GM19351 (cell line): ENCODE results near the gene PDGFA.

Source experiments
- ATAC-seq: cut with Tn5 transposase; IDR thresholded peaks from one replicate; pipeline ENCODE4 v1.9.1; 2021; ENCODE audit warnings: mild to moderate bottlenecking, moderate library complexity; ENCODE audit not compliant: unreplicated experiment

Gene PDGFA

DNA sequence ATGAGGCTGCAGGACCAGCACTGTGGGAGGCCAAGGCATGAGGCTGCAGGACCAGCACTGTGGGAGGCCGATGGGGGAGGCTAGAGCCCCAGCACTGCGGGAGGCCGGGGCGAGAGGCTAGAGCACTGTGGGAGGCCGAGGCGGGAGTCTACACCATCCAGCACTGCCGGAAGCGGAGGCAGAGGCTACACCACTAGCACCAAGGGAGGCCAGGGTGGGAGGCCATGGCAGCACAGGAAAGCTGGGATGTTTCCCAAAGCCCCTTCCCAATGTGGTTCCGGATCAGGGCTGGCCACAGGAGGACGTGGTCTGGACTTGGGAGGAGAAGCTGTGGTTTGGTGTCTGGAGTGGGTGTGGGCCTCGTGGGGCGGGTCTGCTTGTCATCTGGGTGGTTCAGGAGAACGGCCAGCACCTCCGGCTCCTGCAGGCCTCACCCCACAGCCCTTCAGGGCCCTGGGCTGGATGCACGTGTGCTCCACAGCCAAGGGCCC, 43.6 kb downstream of the PDGFA start:
- ATAC-seq: no peak

DNA sequence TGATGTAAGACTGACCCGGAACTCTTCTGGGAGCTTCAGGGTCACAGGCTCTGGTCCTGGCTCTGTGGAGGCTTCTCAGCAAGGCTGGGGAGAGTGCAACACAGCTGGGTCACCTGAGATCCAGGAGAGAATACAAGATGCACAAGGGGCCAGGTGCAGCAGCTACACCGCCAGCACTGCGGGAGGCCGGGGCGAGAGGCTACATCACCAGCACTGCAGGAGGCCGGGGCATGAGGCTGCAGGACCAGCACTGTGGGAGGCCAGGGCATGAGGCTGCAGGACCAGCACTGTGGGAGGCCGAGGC, 44.3 kb downstream of the PDGFA start:
- no peak for ATAC-seq

DNA sequence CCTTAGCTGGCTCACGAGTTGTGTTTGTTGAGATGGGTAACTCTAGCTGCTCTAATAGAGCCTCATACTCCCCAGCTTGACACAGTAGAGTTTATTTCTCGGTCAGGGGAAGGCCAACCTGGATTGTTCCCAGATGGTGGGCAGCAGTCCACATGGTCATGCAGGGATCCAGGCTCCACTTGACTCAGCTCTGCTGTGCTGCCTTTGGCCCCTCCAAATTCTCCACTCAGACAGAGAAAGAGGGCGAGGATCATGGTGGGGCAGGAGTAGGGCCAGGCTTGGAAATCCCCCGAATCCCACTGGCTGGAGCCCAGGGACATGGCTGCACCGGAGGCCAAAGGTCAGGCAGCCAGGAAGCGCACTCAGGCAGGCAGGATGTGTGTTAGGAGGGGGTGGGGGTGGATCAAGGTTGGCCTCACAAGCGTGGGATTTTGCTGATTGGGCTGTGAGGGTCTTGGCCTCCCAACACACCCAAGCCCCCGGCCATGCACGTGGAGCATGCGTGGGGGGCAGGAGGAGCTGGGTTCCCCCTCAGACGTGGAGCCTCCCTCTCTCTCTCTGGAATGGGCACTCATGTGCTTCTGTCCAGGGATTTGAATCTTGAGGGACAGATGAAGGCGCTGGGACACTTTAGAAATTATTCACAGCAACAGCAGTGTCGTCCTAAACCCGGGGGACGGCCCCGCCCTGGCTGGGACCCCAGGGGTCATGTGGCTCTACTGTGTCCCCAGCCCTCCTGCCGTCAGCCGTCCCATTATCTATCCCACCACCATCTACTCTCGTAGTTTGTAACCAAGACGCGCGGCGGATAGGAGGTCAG, 44.8 kb downstream of the PDGFA start:
- no peak for ATAC-seq

DNA sequence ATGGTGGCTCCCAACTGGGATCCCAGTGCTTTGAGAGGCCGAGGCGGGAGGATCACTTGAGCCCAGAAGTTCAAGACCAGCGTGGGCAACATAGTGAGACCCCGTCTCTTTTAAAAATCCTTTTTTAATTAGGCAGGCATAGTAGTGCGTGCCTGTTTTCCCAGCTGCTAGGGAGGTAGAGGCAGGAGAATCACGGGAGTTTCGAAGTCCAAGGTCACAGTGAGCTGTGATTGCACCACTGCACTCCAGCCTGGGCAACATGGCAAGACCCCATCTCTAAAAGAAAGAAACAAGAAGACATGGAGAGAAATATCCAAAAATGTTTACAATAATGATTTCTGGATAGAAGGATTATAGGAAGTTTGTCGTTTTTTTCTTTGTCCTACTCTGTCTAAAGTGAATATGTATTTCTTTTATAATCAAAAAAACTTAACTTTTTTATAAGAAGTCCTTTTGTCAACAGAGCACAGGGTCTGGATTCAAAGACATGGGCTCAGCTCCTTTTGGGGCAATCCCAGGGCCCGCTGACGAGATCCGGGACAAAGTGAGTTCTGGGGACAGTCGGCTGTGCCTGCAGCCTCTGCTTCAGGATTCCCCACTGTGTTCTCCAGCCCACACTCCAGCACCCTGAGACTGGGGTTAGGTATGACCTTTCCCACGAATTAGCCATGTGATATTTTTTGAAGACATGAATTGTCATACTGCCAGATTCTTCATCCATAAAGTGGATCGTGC, 45.6 kb downstream of the PDGFA start:
- ATAC-seq: no peak

DNA sequence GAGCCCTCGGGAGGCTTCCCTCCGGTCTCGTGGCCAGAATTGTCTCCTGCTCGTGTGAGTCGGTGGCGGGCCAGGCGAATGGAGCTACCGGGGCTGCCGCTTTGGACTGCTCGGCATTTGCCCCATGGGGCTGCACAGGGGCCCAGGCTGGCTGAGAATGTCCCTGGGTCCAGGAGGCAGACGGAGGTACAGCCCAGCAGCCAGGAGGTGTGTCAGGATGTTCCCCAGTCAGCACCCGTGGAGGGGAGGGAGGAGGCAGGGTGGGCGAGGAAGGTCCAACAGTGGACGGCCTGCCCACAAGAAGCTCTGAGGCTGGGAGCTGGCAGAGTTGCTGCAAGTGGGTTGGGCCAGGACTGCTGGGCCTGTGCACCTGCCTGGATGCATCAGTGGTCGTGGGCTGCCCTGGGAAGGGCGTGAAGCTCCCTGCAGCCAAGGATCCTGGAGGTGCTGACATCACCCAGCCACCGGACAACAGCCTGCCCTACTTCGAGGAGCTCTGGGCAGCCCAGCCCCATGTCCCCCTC, 46.4 kb downstream of the PDGFA start:
- ATAC-seq: no peak

DNA sequence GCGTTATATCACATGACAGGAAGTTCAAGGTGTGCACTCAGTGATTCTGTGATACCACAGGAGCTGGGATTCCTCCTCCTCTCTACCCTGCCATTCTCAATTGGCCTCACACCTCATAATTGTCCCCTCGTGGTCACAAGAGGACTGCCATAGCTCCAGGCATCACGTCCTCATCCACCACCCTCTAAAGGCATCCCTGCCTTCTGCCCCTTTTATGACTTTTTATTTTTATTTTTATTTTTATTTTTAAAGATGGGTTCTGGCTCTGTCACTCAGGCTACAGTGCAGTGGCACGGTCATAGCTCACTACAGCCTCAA, 47.0 kb downstream of the PDGFA start:
- ATAC-seq: no peak

DNA sequence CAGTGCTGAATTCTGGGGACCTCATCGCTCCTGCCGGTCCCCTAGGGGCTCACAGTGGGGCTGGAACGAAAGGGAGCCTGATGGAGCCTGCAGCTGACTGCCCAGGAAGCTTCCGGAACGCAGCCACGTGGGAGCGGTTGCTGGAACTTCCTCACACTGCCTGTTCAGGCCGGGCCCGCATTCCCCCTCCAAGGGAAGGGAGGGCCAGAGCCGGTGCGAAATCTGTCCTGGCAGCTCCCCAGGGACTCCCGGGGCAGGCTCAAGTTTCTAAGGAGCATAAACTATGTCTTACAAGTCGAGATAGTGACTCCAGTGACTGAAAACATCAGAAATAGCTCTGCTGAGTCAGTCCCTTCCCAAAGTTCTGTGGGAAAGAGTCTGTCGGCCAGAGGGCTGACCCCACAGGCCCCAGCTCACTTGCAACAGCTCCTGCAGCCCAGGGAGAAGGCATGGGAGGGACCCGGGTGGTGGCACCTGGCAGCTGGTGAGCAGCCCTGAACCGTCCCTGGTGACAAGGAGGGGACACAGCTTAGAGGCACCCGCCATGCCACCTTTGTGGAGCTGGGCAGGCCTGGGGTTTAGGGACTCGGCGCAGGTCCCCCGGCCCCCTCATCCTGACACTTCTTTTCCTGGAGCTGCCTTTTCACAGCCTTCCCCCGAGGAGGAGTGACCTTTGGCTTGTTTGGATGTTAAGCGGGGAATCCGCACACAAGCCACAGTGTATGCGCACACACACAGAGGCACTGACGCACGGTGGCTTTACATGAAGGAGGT, 47.6 kb downstream of the PDGFA start:
- ATAC-seq: no peak

DNA sequence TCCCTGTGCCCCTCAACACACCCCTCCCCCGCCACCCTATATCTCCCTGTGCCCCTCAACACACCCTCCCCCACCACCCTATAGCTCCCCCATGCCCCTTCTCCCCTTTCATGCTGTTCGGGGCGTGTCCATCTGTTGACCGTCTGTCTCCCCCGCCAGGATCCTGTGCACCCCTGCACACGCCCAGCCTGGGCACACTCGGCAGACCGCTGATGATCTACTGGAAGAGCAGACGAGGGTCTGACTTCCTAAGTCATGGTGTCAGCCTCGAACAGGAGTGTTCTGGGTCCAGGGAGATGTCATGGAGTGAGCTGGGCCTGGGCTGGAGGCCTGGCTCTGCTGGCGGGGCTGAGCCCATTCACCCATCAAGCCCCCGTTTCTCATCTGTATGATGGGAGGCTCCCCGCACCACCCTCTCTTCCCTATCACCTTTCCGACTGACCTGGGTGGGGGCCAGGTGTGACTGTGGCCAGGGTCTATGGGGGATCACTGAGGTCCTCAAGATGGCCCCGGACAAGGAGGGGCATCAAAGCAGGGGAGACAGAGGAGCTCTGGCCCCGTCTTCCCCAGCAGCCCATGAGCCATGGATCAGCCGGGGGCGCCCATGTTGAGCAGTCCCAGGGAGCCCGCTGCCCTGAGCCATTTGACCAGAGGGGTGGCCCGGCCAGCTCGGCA, 48.3 kb downstream of the PDGFA start:
- no peak for ATAC-seq

DNA sequence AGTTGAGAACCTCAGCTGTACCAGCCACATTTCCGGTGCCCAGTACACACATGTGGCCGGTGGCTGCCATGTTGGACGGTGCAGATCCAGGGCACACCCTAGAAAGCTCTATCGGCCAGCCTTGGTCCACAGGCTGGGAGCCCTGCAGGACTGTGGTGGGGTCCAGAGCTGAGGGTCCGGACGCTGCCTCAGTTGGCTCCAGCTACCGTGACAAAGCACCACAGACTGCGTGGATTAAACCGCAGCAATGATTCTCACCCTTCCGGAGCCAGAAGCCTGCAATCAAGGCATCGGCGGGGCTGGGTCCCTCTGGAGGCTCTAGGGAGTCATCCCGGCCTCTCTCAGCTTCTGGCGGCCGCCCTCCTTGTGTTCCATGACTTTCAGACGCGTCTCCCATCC, 50.1 kb downstream of the PDGFA start:
- no peak for ATAC-seq

DNA sequence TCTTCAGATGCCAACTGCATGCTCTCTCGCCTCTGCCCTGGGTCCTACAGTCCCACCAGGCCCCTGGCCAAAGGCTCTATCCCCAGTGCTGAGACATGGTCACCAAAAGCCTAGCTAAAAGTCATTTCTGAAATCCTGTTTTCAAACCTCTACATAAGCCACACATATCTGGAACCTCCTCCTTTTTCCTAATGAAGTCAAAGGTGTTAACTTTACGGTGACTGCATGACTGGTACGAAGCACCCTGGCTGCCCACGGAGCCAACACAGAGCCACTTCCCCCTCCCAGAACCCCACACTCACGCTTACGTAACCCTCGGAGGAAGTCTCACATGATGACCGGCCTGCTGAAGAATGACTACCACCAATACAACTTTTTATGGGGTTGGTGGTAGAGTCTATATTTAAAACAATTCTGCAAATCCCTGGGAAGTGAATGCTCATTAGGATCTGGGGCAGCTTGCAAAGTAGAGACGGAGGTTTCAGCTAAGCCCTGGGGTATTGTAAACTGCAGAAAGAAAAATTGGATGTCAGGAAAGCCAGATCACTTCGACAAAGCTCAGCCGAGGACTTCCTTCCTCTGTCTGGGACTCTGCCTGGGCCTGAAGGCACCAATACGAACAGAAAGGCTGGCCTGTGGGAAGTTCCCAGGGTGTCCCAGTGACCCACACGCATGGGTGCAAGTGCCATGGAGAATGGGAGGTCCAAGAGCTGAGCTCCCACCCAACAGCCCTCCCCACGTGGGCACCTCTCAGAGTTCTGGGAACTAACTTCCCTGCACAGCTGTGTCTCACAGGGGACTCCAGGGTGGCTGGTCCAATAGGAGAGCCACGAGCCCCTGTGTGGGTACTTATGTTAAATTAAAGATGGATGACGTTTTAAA, 50.7 kb downstream of the PDGFA start:
- no peak for ATAC-seq

DNA sequence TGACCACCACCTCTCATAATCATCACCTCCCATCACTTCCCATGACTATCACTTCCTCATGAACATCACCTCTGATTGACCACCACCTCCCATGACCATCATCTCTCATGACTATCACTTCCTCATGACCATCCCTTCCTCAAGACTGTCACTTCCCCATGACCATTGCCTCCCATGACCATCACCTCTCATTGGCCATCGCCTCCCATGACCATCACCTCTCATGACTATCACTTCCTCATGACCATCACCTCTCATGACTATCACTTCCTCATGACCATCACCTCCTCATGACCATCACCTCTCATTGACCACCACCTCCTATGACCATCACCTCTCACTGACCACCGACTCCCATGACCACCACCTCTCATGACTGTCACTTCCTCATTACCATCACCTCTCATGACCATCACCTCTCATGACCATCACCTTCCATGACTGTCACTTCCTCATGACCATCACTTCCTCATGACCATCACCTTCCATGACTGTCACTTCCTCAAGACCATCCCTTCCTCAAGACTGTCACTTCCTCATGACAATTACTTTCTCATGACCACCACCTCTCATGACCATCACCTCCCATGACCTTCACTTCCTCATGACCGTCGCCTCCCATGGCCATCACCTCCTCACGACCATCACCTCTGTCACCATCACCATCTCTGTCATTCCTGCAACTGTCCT, 51.6 kb downstream of the PDGFA start:
- no peak for ATAC-seq

DNA sequence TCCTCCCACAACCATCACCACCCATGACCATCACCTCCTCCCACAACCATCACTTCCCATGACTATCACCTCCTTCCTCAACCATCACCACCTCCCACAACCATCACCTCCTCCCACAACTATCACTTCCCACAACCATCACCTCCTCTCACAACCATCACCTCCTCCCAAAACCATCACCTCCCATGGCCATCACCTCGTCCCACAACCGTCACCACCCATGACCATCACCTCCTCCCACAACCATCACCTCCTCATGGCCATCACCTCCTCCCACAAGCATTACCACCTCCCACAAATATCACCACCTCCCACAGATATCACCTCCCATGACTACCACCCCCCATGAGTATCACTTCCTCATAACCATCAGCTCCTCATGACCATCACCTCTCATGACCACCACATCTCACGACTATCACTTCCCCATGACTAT, 52.2 kb downstream of the PDGFA start:
- ATAC-seq: no peak

DNA sequence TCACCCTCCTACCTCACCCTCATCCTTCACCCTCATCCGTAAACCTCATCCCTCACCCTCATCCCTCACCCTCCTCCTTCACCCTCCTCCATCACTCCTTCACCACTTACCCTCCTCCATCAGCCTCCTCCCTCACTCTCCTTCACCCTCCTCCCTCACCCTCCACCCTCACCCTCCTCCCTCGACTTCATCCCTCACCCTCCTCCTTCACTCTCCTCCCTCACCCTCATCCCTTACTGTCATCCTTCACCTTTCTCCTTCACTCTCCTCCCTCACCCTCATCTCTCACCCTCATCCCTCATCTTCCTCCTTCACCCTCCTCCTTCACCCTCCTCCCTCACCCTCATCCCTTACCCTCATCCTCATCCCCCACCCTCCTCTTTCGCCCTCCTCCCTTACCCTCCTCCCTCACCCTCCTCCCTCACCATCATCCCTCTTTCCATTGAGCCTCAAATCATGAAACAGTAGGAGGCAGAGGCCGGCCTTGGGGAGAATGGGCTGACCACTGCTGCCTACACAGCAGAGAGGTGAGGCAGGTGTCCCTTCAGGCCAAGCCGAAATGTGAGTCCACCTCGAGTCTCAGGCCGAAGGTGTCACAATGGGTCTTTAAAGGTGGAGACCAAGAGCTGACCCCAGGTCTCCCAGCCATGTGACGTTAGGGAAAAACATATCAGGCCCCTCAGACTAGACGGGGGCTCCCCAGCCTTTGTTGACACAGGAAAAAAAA, 53.0 kb downstream of the PDGFA start:
- ATAC-seq: no peak

DNA sequence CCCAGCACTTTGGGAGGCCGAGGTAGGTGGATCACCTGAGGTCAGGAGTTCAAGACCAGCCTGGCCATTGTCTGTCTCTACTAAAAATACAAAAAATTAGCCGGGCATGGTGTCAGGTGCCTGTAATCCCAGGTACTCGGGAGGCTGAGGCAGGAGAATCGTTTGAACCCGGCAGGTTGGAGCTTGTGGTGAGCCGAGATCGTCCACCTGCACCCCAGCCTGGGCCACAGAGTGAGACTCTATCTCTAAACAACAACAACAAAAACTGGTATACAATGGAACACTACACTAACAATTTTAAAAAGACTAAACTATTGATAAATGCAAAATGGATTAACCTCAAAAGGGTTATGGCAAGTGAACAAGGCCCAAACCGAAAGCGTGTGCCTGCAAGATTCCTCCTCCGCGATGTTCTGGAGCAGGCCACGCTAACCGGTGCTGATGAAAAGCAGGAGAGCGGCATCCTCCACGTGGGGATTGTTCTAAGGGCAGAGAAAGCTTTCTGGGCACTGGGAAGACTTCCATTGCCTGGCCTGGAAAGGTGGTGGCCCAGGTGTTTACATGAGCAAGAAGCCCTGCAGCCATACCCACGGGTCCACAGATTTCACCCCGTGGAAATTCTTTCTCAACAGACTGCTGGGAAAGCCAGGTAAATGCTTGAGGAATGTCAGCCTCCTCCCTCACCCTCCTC, 53.8 kb downstream of the PDGFA start:
- no peak for ATAC-seq

DNA sequence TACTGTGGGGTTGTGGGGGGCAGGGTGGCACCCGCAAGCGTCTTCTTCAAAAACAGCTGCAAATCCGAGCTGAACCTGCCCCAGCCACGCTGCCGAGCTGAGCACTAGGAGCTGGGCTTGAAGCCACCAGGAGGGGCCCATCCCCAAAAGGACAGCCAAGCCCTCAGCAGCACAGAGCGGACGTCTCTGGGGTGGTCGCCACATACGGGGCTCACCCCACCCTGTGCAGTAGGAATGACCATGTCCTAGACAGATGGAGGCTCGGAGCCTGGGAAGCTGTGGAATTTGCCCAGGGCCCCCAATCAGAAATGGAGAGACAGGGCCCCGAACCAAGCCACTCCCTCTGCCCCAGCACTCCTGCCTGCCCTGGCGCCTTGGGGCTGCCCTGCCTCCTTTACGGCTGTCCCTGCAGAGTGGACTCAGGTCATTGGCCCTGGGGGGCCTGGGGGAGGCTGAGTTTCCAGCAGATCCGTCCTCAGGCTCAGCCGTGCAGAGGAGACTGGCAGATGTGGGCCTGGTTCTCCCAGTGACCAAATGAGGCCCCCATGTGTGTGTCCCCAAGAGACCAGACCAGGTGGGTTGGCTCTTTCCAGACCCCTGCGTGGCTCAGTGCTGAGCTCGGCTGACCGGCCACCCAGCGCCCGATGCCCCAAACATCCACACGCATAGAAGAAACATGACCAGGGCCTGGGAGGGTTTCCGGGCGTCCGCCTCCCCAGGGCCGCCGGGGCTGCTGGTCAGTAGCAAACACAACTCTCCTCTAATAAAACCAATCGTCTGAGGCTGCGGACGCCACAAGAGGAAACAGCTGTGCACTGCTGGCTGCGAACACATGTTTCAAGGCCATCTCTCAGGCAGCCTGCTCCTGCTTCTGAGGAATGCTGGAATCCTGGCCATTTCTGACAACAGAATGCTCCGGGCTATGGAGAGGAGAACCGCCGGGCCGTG, 54.9 kb downstream of the PDGFA start:
- ATAC-seq: no peak

DNA sequence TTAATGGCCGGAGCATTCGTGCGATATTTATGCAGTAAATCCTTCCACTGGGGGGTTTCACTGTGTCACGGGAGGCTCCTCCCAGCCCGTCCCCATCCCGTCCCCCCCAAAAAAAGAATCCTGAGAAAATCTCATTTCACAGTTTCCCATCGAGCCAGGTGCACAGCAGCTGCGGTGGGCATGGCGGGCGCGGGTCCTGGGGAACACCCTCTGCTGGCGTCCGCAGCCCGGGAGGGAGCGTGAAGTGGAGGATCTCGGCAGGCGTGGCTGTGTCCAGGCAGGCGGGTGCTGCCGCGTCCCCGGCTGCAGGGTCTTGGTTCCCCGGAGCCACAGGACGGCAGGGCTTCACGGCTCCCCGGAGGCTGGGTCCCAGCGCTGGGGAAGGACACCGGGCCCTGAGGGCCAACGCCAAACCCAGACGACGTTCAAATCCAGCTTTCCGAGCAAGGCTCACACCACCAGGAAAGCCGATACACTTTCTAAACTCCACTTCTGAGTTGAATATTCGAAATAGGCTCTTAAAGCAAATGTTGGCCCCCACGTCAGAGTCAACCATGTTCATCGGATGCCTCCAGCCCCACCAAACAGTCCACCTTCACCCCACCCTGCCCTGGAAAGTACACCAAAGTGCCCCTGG, 55.7 kb downstream of the PDGFA start:
- ATAC-seq: no peak

DNA sequence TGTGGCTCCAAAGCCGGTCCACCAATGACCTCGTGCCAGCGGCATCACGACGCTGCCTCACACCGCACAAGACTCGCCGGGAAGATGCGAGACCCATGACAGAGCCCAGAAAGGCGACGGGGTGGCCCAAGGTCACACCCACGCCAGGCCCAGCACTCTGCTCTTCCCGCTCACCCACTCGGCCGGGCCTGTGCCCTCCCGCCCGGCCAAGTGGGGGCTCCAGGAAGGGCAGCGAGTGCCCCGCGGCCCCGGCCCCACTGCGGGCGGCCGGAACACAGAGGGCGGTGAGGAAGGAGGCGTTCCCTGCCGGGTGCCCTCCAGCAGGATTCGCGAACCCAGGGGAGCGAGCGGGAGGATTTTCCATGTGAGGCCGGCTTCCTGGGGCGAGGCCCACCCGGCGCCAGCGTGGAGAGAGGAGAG, 56.3 kb downstream of the PDGFA start:
- ATAC-seq: no peak
